Endodermal cell (in vitro differentiated cells): Measurements from ENCODE around the gene ALG2. TPM values are rescaled to one million over a fixed set of nuclear protein-coding genes. Genes with fewer than 3 reads are reported as not detected.
"Not testable (repeated sequence)": the region's sequence is repeated elsewhere in the genome, so short reads cannot be mapped to it uniquely, and the experiment has no call there.

Experiments used
- DNase-seq: peaks from one replicate; pipeline ENCODE4 v3.0.0-alpha.2; 2017
- H3K27ac ChIP-seq: 2 replicates; pipeline ENCODE4 v1.5.1; 2013; ENCODE audit warnings: mild to moderate bottlenecking, low read depth, low read length, moderate library complexity
- H3K27me3 ChIP-seq: 2 replicates; pipeline ENCODE4 v1.6.1; 2013; ENCODE audit warnings: mild to moderate bottlenecking, low read length, moderate library complexity; ENCODE audit not compliant: insufficient read depth, control insufficient read depth, poor library complexity, severe bottlenecking
- H3K36me3 ChIP-seq: 2 replicates; pipeline ENCODE4 v1.7.0; 2013; ENCODE audit warnings: mild to moderate bottlenecking, low read length, moderate library complexity; ENCODE audit not compliant: control insufficient read depth, insufficient read depth
- H3K4me1 ChIP-seq: one replicate; pipeline ENCODE4 v1.7.0; 2013; ENCODE audit warnings: low read length; ENCODE audit not compliant: control insufficient read depth, insufficient read depth
- H3K4me3 ChIP-seq: 2 replicates; pipeline ENCODE4 v1.5.1; 2013; ENCODE audit warnings: mild to moderate bottlenecking, low read length, moderate library complexity
- H3K9ac ChIP-seq: 2 replicates; pipeline ENCODE4 v1.6.1; 2013; ENCODE audit warnings: mild to moderate bottlenecking, low read length, moderate library complexity; ENCODE audit not compliant: poor library complexity, severe bottlenecking; ENCODE audit errors: extremely low read depth
- H3K9me3 ChIP-seq: 2 replicates; pipeline ENCODE4 v1.6.1; 2013; ENCODE audit warnings: mild to moderate bottlenecking, low read length, moderate library complexity; ENCODE audit not compliant: control insufficient read depth
- H3K27ac Mint-ChIP-seq: 2 replicates; pipeline ENCODE4 v1.8.0; 2020; ENCODE audit warnings: mixed read lengths
- H3K27me3 Mint-ChIP-seq: 2 replicates; pipeline ENCODE4 v1.8.0; 2021; ENCODE audit warnings: mild to moderate bottlenecking, mixed read lengths; ENCODE audit not compliant: insufficient read depth
- H3K36me3 Mint-ChIP-seq: 2 replicates; pipeline ENCODE4 v1.8.0; 2020; ENCODE audit warnings: low read depth, mixed read lengths
- H3K4me1 Mint-ChIP-seq: 2 replicates; pipeline ENCODE4 v1.8.0; 2020; ENCODE audit warnings: mixed read lengths
- H3K4me3 Mint-ChIP-seq: 2 replicates; pipeline ENCODE4 v1.8.0; 2020; ENCODE audit warnings: mild to moderate bottlenecking, moderate library complexity, mixed read lengths
- H3K9me3 Mint-ChIP-seq: 2 replicates; pipeline ENCODE4 v1.8.0; 2020; ENCODE audit warnings: mild to moderate bottlenecking, mixed read lengths
- WGBS, 2 experiments: methylation state at CpG; one replicate each; pipeline versions ENCODE4 v1.1.5 to v1.1.7; 2013; ENCODE audit warnings: missing lambda C conversion rate in 2 of 2, mixed read lengths in 1 of 2; ENCODE audit not compliant: insufficient coverage in 1 of 2, insufficient read length in 1 of 2; 5-methylcytosine and 5-hydroxymethylcytosine counted together
- total RNA-seq, 2 donors: library from RNA; stranded (reverse); fragmentation: NEBNext Ultra II Directional in 1 of 2; extraction: Animal tissue kit (Norgen Biotek cat#: 25700) in 1 of 2; gene quantifications; 2 replicates in 1 of 2; 3 replicates in 1 of 2; pipeline ENCODE4 v1.2.1, GENCODE V29; 2021
- TF ChIP-seq, protein P1 (sequence below): fragments of 200-600 bp; sonication (generic); conservative IDR thresholded peaks from 2 replicates; pipeline ENCODE4 v1.5.0; 2021; ENCODE audit warnings: antibody characterized with exemption, mild to moderate bottlenecking

The ALG2 gene
- total RNA-seq, 2 donors from 2014 or later = 27.6 to 28.8 TPM

DNA sequence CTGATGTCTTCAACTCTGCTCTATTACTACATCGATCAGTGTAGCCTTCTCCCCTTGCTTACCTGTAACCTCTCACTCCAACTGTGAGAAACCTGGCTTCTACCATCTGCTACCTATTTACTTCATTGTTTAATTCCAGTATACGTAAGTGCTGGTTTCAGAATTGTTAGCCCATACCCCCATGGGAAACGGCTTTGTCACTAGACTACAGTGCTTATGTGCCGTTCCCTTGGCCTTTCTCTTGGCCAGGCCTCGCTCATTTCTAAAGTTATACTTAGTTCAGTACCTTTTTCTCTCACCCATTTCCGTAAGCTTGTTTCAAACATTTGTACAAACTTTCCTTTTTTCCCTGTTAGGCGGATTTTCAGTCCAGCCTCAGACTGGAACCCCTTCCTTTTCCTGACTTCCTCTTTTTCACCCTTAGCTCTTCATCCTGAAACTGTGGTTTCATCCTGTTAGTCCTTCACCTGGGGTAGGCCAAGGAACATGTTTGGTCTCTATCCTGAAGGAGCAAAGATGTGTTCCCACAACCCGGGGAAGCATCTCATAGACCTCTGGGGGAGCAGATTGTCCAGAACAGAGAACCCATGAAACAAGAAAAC, 21.7 kb downstream of the ALG2 start:
- H3K27ac ChIP-seq = no peak overlapping the region
- no peak overlapping the region for H3K4me3 Mint-ChIP-seq
- H3K27me3 Mint-ChIP-seq = no peaks in the 10 kb centered on the region
- H3K4me3 ChIP-seq = no peak overlapping the region
- H3K27me3 ChIP-seq = no peaks in the 10 kb centered on the region
- WGBS, 2 experiments = 86 to 87% methylated on average over 7 to 8 of the region's 8 CpGs
- no peak for DNase-seq
- TF ChIP-seq, protein P1, sequence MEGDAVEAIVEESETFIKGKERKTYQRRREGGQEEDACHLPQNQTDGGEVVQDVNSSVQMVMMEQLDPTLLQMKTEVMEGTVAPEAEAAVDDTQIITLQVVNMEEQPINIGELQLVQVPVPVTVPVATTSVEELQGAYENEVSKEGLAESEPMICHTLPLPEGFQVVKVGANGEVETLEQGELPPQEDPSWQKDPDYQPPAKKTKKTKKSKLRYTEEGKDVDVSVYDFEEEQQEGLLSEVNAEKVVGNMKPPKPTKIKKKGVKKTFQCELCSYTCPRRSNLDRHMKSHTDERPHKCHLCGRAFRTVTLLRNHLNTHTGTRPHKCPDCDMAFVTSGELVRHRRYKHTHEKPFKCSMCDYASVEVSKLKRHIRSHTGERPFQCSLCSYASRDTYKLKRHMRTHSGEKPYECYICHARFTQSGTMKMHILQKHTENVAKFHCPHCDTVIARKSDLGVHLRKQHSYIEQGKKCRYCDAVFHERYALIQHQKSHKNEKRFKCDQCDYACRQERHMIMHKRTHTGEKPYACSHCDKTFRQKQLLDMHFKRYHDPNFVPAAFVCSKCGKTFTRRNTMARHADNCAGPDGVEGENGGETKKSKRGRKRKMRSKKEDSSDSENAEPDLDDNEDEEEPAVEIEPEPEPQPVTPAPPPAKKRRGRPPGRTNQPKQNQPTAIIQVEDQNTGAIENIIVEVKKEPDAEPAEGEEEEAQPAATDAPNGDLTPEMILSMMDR = no peak
- no peak overlapping the region for H3K9ac ChIP-seq
- no peaks in the 10 kb centered on the region for H3K36me3 ChIP-seq
- H3K9me3 Mint-ChIP-seq = no peaks in the 10 kb centered on the region
- H3K36me3 Mint-ChIP-seq = no peaks in the 10 kb centered on the region
- H3K9me3 ChIP-seq = no peaks in the 10 kb centered on the region
- no peak overlapping the region for H3K27ac Mint-ChIP-seq
- no peaks in the 10 kb centered on the region for H3K4me1 ChIP-seq
- H3K4me1 Mint-ChIP-seq = peaks cover 9% of the 10 kb centered on the region

- no peak overlapping the region for H3K9ac ChIP-seq
- no peak overlapping the region for H3K4me3 ChIP-seq
- no peak overlapping the region for H3K27ac ChIP-seq
- no peaks in the 10 kb centered on the region for H3K27me3 ChIP-seq
- 65 to 78% methylated on average over 4 to 9 of the region's 9 CpGs for WGBS, 2 experiments
- no peak overlapping the region for H3K4me3 Mint-ChIP-seq
- H3K4me1 Mint-ChIP-seq = peaks cover 9% of the 10 kb centered on the region
- no peaks in the 10 kb centered on the region for H3K9me3 ChIP-seq
- no peaks in the 10 kb centered on the region for H3K36me3 ChIP-seq
- H3K27ac Mint-ChIP-seq = no peak overlapping the region
- H3K4me1 ChIP-seq = no peaks in the 10 kb centered on the region
- peak; percentile 63 for DNase-seq
- no peaks in the 10 kb centered on the region for H3K9me3 Mint-ChIP-seq
- TF ChIP-seq, protein P1 = no peak
- no peaks in the 10 kb centered on the region for H3K27me3 Mint-ChIP-seq
- H3K36me3 Mint-ChIP-seq = no peaks in the 10 kb centered on the region
These were observed 23.8 kb downstream of the ALG2 start for GRCh38 chr9:99197987-99198386.

GRCh38 chr9:99197124-99197630, 24.6 kb downstream of the ALG2 start:
- Histone ChIP-seq H3K27me3 (no peaks in the 10 kb centered on the region), H3K9ac (no peak overlapping the region), H3K27ac (no peak overlapping the region), H3K9me3 (no peaks in the 10 kb centered on the region), H3K4me3 (no peak overlapping the region), H3K36me3 (no peaks in the 10 kb centered on the region), H3K4me1 (no peaks in the 10 kb centered on the region)
- H3K9me3 Mint-ChIP-seq = no peaks in the 10 kb centered on the region
- 90 to 94% methylated on average over 3 of the region's 3 CpGs for WGBS, 2 experiments
- TF ChIP-seq, protein P1 = peak; percentile 32
- peaks cover 9% of the 10 kb centered on the region for H3K4me1 Mint-ChIP-seq
- H3K36me3 Mint-ChIP-seq = no peaks in the 10 kb centered on the region
- no peaks in the 10 kb centered on the region for H3K27me3 Mint-ChIP-seq
- H3K4me3 Mint-ChIP-seq = no peak overlapping the region
- no peak overlapping the region for H3K27ac Mint-ChIP-seq
- DNase-seq = no peak

- H3K4me3 ChIP-seq, H3K27me3 Mint-ChIP-seq, H3K27ac Mint-ChIP-seq, H3K27ac ChIP-seq, H3K36me3 Mint-ChIP-seq, H3K9me3 ChIP-seq, H3K36me3 ChIP-seq, H3K9me3 Mint-ChIP-seq, H3K4me1 Mint-ChIP-seq, DNase-seq, H3K27me3 ChIP-seq, H3K4me3 Mint-ChIP-seq, H3K9ac ChIP-seq, H3K4me1 ChIP-seq: not testable (repeated sequence)
- WGBS, 2 experiments = 89 to 98% methylated on average over 5 of the region's 5 CpGs
These were observed 25.3 kb downstream of the ALG2 start for GRCh38 chr9:99196484-99196883.
